Upper lobe of left lung (tissue), 4 donors: ENCODE results near the gene PTH2R.
"Not testable (repeated sequence)": the region's sequence is repeated elsewhere in the genome, so short reads cannot be mapped to it uniquely, and the experiment has no call there.

Experiments
- CTCF ChIP-seq, 6 experiments: fragments of 450-650 bp in 4 of 6; fragments of 200-600 bp in 2 of 6; sonication (generic) in 2 of 6; IDR thresholded peaks; one replicate each; pipeline ENCODE4 v1.5.1; 2016 to 2019; ENCODE audit warnings: antibody characterized with exemption in 6 of 6
- EP300 ChIP-seq, 4 donors: sonication (generic); formaldehyde crosslinking; IDR thresholded peaks; one replicate each; pipeline ENCODE4 v1.5.1; 2017; ENCODE audit warnings: antibody characterized with exemption in 4 of 4, control low read depth in 2 of 4
- POLR2A ChIP-seq, 4 donors: fragments of 450-650 bp; IDR thresholded peaks; one replicate each; pipeline ENCODE4 v1.5.1; 2016 to 2017; ENCODE audit warnings: antibody characterized with exemption in 4 of 4, mild to moderate bottlenecking in 2 of 4

DNA sequence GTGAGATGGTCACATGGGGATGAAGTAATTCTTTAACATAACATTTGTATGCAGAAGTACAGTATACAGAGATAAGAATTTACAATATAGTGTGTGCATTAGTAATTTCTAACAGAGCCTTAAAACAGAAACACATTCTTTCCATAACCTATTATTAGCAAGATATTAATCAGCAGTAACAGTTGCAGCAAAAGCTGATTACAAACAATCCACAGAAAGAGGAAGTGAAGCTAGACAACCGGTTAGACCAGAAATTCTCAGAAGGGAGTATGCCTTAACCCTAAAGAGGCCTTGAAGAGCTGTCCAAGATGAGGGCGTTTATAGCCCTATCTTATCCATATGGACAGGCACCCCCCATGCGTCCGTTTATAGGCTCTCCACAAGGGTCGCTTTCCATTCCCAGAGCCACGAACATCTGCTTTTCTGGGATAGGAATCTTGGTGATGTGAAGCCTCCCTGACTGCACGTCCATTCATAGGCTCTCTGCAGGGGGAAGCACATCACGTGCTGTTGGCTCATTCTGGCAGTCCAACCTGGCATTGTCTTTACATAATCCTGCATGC, 75.9 kb downstream of the PTH2R start:
- not testable (repeated sequence) for TF ChIP-seq POLR2A, EP300, CTCF (IDR thresholded peaks at IDR 0.05)
